ENCODE measurements around the gene CCDC89.

The CCDC89 gene

GRCh38 chr11:85652786-85653447 lies 33.1 kb downstream of the CCDC89 start:
- Histone ChIP-seq H3K27ac (no peak overlapping the region), H3K4me2 (no peak overlapping the region), H3K4me1 (peaks cover 17% of the 10 kb centered on the region), H3K27me3 (no peaks in the 10 kb centered on the region), H3K9me3 (no peaks in the 10 kb centered on the region), H3K9ac (no peak overlapping the region), H3K4me3 (no peak overlapping the region), H3K36me3 (peaks cover 60% of the 10 kb centered on the region), H4K20me1 (peaks cover 66% of the 10 kb centered on the region)
- TF ChIP-seq Cebpa-rat (IDR thresholded peaks at IDR 0.05): no peak

- Histone ChIP-seq H3K27me3 (no peaks in the 10 kb centered on the region), H3K9me3 (no peaks in the 10 kb centered on the region), H3K4me2 (no peak overlapping the region), H3K4me1 (peaks cover 23% of the 10 kb centered on the region), H4K20me1 (peaks cover 48% of the 10 kb centered on the region), H3K27ac (no peak overlapping the region), H3K36me3 (peaks cover 44% of the 10 kb centered on the region), H3K4me3 (no peak overlapping the region), H3K9ac (no peak overlapping the region)
- TF ChIP-seq Cebpa-rat (IDR thresholded peaks at IDR 0.05): no peak
Observed at GRCh38 chr11:85651118-85651517, 34.9 kb downstream of the CCDC89 start.

GRCh38 chr11:85647604-85648299 lies 38.2 kb downstream of the CCDC89 start, which contains the start of gene TMEM126A:
TMEM126A (plus strand) TSS chr11:85647967; CDS start chr11:85650256, 2,289 bp downstream.
- Histone ChIP-seq H4K20me1 (peaks cover 17% of the 10 kb centered on the region; the same call in 1 of the 2 replicates), H3K4me2 (peak within 1 kb of the TSS; percentile 91), H3K9me3 (no peaks in the 10 kb centered on the region), H3K27me3 (no peaks in the 10 kb centered on the region), H3K4me1 (peaks cover 23% of the 10 kb centered on the region), H3K27ac (peak within 1 kb of the TSS; percentile 65), H3K9ac (peak within 1 kb of the TSS; percentile 81), H3K4me3 (peak within 1 kb of the TSS; percentile 74), H3K36me3 (peaks cover 16% of the 10 kb centered on the region)
- TF ChIP-seq Cebpa-rat (IDR thresholded peaks at IDR 0.05): no peak

GRCh38 chr11:85647078-85647477 lies 38.9 kb downstream of the CCDC89 start:
- Histone ChIP-seq H3K36me3 (peaks cover 15% of the 10 kb centered on the region), H4K20me1 (peaks cover 11% of the 10 kb centered on the region; the same call in 1 of the 2 replicates), H3K9ac (peak overlapping the region; percentile 81), H3K9me3 (no peaks in the 10 kb centered on the region), H3K4me2 (peak overlapping the region; percentile 91), H3K4me1 (peaks cover 23% of the 10 kb centered on the region), H3K27ac (peak overlapping the region; percentile 65; the same call in 1 of the 2 replicates), H3K4me3 (peak overlapping the region; percentile 74), H3K27me3 (no peaks in the 10 kb centered on the region)
- TF ChIP-seq Cebpa-rat (IDR thresholded peaks at IDR 0.05): no peak

GRCh38 chr11:85643191-85643614 lies 42.8 kb downstream of the CCDC89 start:
- TF ChIP-seq Cebpa-rat (IDR thresholded peaks at IDR 0.05): no peak
- Histone ChIP-seq H3K4me2 (no peak overlapping the region), H3K27ac (no peak overlapping the region), H3K9me3 (no peaks in the 10 kb centered on the region), H4K20me1 (no peaks in the 10 kb centered on the region), H3K4me3 (no peak overlapping the region), H3K9ac (no peak overlapping the region), H3K36me3 (peaks cover 4% of the 10 kb centered on the region; the same call in 1 of the 2 replicates), H3K4me1 (peaks cover 7% of the 10 kb centered on the region), H3K27me3 (no peaks in the 10 kb centered on the region)

- Histone ChIP-seq H3K4me1 (peaks cover 10% of the 10 kb centered on the region), H4K20me1 (no peaks in the 10 kb centered on the region; the same call in 1 of the 2 replicates), H3K4me2 (no peak overlapping the region), H3K4me3 (no peak overlapping the region), H3K27me3 (no peaks in the 10 kb centered on the region), H3K27ac (no peak overlapping the region), H3K9ac (no peak overlapping the region), H3K36me3 (peaks cover 65% of the 10 kb centered on the region), H3K9me3 (no peaks in the 10 kb centered on the region)
- no peak for TF ChIP-seq Cebpa-rat (IDR thresholded peaks at IDR 0.05)
Observed at GRCh38 chr11:85634747-85635146, 51.2 kb downstream of the CCDC89 start.
